22Rv1 (cell line): ENCODE measurements around the gene ZNF652.

Experiments used
- ZFX ChIP-seq: fragments of 450-650 bp; IDR thresholded peaks from 2 replicates; pipeline ENCODE4 v1.6.1; 2017; ENCODE audit warnings: antibody characterized with exemption, borderline replicate concordance
- TF ChIP-seq, protein P1 (sequence below): fragments of 450-650 bp; IDR thresholded peaks from 2 replicates; pipeline ENCODE4 v1.5.1; 2017; ENCODE audit warnings: mild to moderate bottlenecking

DNA sequence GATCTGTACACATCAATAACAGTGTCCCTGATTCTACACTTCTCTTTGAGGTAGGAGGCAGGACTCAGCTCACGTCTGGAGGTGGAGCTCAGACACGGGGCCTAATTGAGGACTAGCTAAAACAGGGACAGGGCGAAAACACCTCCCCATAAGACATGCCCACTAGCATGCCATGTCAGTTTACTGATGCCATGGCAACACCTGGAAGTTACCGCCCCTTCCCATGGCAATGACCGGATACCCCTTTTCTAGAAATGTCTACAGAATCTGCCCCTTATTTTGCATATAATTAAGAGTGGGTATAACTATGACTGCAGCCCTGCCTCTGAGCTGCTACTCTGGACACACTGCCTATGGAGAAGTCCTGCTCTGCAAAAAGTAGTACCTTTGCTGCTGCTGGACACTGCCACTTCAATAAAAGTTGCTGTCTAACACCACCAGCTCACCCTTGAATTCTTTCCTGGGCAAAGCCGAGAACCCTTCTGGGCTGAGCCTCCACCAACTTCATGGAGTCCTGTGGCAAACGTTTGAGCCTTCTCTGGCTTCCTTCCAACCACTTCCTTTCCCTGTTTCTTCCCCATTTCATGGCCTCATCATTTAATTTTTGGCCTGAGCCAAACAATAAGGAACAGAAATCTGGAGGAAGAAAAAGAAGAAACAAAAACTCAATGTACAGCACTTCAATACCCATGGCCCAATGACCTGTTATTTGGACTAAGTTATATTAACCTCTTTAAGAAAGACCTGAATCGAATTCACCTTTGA, 31.6 kb upstream of the ZNF652 start:
- TF ChIP-seq, protein P1, sequence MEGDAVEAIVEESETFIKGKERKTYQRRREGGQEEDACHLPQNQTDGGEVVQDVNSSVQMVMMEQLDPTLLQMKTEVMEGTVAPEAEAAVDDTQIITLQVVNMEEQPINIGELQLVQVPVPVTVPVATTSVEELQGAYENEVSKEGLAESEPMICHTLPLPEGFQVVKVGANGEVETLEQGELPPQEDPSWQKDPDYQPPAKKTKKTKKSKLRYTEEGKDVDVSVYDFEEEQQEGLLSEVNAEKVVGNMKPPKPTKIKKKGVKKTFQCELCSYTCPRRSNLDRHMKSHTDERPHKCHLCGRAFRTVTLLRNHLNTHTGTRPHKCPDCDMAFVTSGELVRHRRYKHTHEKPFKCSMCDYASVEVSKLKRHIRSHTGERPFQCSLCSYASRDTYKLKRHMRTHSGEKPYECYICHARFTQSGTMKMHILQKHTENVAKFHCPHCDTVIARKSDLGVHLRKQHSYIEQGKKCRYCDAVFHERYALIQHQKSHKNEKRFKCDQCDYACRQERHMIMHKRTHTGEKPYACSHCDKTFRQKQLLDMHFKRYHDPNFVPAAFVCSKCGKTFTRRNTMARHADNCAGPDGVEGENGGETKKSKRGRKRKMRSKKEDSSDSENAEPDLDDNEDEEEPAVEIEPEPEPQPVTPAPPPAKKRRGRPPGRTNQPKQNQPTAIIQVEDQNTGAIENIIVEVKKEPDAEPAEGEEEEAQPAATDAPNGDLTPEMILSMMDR: no peak
- TF ChIP-seq ZFX: no peak
